Measurements from ENCODE around the gene AFDN.
"Not testable (repeated sequence)": the region's sequence is repeated elsewhere in the genome, so short reads cannot be mapped to it uniquely, and the experiment has no call there.

The AFDN gene

GRCh38 chr6:167984876-167985604 lies 158.3 kb downstream of the AFDN start:
- no peak for DNase-seq

- no peak for DNase-seq
These were observed 159.3 kb downstream of the AFDN start for GRCh38 chr6:167985911-167986595.

GRCh38 chr6:167987396-167988153 lies 160.9 kb downstream of the AFDN start:
- DNase-seq, result no peak

- no peak for DNase-seq
These were observed 161.4 kb downstream of the AFDN start for GRCh38 chr6:167988154-167988495.

GRCh38 chr6:167988945-167989841 lies 162.5 kb downstream of the AFDN start:
- no peak for DNase-seq

- DNase-seq, result no peak
These were observed 163.6 kb downstream of the AFDN start for GRCh38 chr6:167990016-167990945.

GRCh38 chr6:167993169-167993568 lies 166.5 kb downstream of the AFDN start:
- no peak for DNase-seq

- no peak for DNase-seq
These were observed 167.1 kb downstream of the AFDN start for GRCh38 chr6:167993831-167994230.

GRCh38 chr6:167995302-167995701 lies 168.6 kb downstream of the AFDN start:
- DNase-seq, result no peak

- no peak for DNase-seq
These were observed 169.0 kb downstream of the AFDN start for GRCh38 chr6:167995731-167996151.

- no peak for DNase-seq
These were observed 169.9 kb downstream of the AFDN start for GRCh38 chr6:167996424-167997199.

- DNase-seq, result no peak
These were observed 170.9 kb downstream of the AFDN start, which contains the start of gene KIF25 for GRCh38 chr6:167997642-167998041. Gene KIF25 (plus strand): TSS chr6:167997671. CDS start chr6:168029586, 31,915 bp downstream.

GRCh38 chr6:167998215-167998614 lies 171.5 kb downstream of the AFDN start:
- no peak for DNase-seq

- DNase-seq, result no peak
These were observed 173.7 kb downstream of the AFDN start for GRCh38 chr6:168000198-168001028.

GRCh38 chr6:168001029-168001332 lies 174.3 kb downstream of the AFDN start:
- no peak for DNase-seq

GRCh38 chr6:168001514-168001913 lies 174.8 kb downstream of the AFDN start:
- not testable (repeated sequence) for DNase-seq

- no peak for DNase-seq
These were observed 176.1 kb downstream of the AFDN start for GRCh38 chr6:168002804-168003203.

- no peak for DNase-seq
These were observed 177.3 kb downstream of the AFDN start for GRCh38 chr6:168004023-168004422.

- no peak for DNase-seq
These were observed 178.2 kb downstream of the AFDN start for GRCh38 chr6:168004945-168005344.

- no peak for DNase-seq
These were observed 179.1 kb downstream of the AFDN start for GRCh38 chr6:168005796-168006195.
